HG03575 (cell line): ENCODE measurements around the gene ITPRIP.

Experiments
- ATAC-seq: cut with Tn5 transposase; IDR thresholded peaks from one replicate; pipeline ENCODE4 v1.9.1; 2021; ENCODE audit not compliant: unreplicated experiment, insufficient number of reproducible peaks, low FRiP score; ENCODE audit errors: extremely low read depth

Gene ITPRIP

DNA sequence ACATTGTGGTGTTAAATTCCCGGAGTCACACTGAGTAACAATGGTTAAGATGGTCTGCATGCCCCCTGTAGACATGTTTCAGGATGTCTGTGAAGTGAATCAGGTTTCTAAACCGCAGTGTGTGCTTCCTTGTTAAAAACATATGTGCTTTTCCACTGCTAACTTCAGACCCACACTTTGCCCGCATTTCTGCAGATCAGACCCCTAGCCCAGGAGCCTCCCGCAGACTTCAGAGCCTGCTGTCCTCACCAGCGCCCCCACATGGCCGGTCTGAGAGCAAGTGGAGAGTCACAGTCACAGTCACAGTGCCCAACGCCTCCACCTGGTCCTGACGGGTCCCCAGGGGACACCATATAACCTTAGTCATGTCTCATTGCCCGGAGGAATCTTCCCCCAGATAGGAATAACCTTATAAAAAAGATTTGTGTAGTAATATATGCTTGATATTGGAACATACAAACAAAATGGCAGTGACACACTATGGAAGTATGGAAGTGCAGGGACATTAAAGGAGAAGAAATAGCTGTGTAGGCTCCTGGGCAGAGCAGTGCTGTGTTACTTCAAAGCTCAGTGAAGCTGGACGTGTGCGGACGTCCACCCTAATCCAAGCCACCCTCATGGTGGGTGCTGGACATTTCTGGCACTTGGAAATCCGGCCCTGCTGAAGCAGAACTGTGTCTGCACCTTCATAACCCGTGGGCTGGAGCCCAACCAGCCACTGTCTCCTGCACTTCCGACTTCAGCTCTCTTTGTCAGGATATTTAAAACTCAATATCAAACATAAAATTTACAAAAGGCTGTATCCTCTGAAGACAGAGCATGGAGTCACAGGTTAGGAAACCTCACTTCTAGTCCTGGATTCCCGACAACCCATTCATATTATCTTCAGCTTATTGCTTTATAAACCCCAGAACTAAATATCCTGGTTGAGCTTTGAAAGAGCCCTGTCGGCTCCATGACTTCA, 40.3 kb downstream of the ITPRIP start:
- ATAC-seq, result no peak

DNA sequence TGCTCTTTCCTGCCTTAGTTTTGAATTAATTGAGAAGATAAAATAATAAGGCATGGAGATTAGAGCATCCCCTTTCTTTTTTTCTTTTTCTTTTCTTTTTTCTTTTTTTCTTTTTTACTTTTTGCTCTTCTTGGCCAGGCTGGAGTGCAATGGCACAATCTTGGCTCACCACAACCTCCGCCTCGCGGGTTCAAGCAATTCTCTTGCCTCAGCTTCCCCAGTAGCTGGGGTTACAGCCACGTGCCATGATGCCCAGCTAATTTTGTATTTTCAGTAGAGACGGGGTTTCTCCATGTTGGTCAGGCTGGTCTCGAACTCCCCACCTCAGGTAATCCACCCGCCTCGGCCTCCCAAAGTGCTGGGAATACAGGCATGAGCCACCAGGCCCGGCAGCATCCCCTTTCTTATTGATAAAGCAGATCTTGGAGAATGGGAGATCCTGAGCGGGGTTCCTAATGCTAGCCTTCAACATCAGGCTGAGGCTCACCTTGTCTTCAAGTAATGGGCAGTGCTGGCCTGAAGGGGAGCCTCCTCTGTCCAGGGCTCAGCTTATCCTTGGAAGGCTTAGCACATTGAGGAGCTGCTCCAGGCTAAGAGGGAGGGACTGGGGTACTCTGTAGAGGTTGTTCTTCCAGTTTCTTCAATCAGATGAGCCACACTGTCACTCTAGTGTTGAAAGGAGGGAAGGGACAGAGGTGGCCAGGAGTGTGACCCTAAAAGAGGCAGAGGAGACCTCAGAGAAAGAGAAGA, 41.4 kb downstream of the ITPRIP start:
- ATAC-seq, result no peak

DNA sequence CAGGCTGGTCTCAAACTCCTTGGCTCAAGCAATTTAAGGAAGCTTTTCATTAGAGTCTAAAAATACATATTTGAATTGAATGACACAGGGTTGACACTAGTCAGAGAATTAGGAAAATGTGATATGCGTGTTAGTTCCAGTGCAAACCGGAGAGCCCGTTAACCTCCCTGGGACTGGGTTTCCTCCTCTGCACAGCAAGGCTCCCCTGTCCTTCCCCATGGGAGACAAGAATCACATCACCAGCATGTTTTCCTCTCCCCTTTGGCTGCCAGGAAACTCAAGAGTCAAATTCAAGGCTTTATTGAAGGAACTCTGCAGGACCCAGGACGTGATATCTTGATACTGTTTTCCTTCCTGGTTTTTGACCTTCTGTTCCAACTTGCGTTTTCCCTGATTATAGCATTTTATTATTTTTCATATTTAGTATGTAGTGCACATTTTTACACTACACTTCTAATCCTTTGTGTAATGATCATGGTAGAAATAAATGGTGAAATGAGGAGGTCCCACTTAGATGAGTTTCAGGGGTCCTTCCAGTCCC, 44.4 kb downstream of the ITPRIP start:
- no peak for ATAC-seq

DNA sequence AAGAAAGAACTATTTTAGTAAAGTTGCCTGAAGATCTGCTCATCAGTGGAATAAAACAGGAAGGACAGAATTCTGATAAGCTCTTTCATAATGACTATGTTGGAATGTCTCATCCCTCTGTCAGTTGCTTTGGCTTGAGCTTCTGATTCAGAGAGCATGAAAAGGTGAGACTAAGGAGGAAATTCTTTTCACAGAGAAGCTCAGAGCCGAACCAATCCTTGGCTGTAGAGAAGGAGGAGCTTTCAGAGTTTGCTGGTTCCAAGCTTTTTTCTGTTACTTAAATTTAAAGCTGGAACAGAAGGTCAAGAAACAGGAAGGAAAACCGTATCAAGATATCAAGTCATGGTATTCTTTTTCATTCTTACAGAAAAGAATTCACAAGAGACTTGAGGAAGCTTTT, 45.3 kb downstream of the ITPRIP start:
- no peak for ATAC-seq

DNA sequence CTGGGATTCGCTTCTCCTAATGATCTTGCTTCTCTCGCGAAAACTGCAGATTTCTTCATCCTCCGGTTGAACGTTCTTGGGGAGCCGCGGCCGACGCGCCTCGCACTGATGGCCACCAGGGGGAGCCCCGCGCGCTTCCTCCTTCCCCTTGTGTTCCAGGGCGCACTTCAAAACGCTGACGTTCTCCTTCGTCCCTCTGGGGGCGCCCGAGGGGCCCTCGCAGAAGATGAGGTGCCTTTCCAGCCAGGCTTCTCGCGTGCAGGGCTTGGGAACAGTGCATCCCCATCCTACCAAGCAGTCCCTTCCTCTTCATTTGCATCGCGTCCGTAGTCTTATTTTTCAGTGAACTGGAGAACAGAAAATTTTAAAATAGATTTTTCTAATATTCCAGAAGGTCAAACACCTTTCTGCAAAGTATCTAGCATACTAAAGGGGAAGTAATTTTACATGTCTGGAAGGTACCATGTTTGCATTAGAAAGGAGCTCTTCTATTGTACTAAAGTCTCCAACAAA, 46.8 kb downstream of the ITPRIP start:
- peak; percentile 92 for ATAC-seq

DNA sequence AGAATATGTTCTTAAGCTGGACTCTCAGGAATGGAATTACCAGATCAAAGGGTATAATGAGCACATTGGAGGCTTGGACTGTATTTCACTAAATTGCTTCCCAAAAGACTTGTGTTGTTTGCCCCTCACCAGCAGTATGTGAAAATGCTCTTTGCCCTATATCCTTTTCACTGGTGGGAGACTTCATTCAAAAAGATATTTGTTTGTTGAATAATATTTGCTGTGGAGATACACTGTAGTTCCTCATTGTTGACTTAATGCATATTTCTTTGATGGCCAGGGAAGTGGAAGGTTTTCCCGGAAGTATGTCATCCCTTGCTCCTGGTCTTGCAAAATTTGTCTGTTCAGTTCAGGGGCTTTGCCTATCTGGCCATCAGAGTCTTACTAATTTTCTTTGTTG, 49.9 kb downstream of the ITPRIP start:
- no peak for ATAC-seq

DNA sequence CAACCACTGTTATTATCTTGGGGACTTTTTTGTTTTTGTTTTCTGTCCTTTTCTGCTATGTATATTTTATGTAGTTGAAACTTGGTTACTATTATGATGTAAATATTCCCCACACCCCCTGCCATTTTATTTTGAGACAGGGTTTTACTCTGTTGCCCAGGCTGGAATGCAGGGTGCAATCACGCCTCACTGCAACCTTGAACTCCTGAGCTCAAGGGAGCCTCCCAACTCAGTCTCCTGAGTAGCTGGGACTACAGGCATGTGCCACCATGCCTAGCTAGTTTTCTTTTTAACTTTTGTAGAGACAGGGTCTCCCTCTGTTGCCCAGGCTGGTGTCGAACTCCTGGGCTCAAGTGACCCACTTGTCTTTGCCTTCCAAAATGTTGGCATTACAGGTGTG, 51.3 kb downstream of the ITPRIP start:
- ATAC-seq, result no peak

DNA sequence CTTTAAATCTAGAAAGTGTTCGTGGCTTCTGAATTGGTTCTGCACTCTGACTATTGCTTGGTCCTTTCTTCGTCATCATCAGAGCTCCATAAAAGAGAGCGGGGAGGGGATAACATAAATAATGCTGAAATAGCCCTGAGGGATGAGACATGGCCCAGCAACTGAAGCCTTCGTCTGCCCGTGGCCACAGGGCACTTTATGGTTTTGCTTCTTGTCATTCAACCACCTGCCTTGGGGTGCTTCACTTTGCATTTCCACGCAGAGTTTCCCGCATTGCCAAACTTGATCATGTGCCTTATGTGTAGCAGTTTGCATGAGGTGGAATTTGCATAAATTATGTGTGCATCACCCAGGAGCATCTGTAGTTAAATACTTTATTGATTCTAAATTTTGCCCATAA, 53.4 kb downstream of the ITPRIP start:
- no peak for ATAC-seq

DNA sequence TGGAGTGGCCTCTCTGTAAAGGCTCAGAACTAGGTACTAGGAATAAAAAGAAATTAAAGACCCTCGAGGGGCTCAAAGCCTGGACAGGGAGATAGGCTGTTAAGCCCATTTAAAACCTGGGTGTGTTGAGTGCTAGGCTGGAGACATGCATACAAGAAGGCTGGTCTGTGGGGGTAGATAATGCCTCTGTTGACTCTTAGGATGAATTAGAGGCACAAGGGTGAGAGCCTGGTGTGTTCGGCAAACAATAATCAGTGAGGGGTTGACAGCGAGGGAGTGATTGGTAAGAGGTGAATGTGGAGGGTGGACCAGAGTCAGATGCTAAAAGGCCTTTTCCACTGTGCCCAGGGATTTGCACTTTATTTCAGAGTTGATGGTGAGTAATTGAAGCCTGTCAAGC, 56.6 kb downstream of the ITPRIP start:
- ATAC-seq, result no peak

DNA sequence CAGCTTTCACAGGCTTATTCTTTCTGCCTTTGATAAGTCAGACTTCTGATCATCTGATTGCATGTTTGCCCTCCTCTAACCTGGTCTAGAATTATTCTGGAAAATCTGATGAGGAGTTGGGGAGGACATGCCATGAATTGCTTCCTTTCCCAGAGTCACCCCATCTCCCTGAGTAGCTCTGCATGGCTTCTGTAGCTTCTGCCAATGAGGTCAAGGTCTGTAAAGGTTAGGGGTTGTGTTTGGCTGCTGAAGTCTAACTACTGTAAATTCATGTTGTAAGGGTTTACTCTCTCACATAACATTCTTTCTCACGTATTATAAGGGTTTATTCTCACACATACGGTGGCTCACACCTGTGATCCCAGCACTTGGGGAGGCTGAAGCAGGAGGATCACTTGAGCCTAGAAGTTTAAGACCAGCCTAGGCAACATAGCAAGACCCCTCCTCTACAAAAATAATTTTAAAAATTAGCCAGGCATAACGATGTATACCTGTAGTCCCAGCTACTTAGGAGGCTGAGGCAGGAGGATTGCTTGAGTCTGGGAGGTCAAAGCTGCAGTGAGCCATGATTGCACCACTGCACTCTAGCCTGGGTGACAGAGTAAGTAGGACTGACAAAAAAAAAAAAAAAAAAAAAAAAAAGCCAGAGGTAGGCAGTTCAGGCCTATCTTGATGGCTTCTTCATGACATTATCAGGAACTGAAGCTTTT, 58.6 kb downstream of the ITPRIP start:
- ATAC-seq, result no peak

DNA sequence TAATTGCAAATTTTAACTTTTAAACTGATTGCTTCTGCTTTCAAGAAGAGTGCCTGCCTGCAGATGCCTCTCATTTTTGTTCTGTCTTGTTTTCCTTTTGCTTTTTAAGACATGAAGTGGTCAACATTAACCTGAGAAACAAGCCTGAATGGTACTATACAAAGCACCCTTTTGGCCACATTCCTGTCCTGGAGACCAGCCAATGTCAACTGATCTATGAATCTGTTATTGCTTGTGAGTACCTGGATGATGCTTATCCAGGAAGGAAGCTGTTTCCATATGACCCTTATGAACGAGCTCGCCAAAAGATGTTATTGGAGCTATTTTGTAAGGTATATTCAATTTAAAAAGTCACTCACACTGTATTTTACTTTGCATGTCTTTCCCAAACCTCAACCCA, 60.5 kb downstream of the ITPRIP start:
- ATAC-seq, result no peak

DNA sequence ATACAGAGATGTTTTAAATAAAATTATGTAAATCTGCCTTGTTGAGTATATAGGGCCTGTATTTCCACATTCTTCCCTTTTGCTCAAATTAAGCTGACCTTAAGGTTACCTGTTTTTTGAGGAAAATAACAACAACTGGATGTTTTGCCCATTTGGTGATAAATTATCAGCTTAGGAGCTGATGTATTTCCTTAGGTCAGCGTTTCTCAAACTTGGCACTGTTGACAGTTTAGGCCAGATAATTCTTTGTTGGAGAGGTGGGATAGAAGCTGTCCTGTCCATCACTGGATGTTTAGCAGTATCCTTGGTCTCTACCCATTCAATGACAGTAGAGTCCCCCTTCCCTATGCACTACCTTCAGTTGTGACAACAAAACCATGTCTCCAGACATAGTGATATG, 62.1 kb downstream of the ITPRIP start:
- no peak for ATAC-seq

DNA sequence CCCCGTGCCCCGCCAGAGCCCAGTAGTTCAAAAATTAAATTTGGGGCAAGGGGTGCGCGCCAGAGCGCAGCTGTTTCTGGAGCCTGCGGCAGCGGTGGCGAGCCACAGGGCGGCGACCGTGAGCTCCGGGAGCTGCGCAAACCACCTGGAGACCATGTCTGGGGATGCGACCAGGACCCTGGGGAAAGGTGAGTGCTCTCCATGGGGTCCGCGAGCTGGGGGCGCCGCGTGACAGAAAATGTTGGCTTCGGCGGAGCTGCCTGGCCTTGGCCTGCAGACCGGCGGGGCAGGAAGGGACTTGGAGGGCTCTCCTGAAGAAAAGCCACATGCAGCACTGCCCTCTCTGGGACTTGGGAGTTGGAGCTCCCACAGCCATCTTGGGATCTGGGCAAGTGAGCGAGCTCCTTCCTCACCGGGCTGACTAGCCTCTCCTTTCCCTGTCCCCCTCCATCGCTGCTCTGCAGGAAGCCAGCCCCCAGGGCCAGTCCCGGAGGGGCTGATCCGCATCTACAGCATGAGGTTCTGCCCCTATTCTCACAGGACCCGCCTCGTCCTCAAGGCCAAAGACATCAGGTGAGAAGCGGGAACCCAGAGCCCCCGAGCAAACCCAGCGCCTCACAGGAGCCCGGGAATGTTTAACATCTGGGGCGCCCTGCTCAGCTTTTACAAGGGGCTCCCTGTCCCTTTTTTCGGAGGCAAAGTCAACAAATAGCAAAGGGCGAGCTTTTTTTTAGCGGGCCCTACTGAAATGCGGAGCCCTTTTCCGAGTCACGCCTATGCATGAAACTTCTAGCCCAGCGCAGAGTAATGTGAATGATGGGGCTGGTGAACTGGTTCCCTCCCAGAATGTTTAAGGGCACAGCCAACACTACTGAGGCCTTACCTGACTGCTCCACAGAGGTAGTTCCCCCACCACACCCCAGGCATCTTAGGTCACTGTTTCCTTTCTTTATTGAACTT, 63.2 kb downstream of the ITPRIP start:
- no peak for ATAC-seq

DNA sequence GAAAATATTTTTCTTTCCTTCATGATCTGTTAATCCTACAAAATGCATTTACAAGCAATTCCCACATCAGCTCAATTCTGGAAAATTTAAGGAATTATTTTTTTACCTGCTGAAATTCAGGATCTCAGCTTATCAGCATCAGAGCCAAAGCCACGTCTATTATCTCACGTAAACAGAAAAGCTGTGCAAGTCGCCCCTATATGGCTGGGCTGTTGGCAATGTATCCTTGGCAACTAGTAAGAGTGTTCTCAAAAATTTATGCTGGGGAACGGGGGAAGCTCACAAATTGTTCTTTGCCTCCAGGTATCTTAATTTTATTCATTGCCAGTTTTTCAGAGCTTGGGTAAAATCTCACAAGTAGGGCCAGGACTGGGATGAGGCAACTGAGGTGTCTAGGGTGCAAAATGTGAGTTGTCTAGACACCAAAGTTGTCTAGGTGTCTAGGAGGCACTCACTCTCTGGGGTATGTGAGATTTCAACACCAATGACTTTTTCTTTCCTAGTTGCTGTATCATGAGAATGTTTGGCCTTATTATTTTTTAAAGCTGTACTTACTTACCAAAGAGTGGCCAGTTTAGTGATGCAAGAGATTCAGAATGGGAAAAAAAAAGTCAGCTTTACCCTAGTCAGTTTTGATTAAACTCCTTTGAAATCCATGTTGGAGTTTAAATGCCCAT, 64.2 kb downstream of the ITPRIP start:
- ATAC-seq, result no peak

DNA sequence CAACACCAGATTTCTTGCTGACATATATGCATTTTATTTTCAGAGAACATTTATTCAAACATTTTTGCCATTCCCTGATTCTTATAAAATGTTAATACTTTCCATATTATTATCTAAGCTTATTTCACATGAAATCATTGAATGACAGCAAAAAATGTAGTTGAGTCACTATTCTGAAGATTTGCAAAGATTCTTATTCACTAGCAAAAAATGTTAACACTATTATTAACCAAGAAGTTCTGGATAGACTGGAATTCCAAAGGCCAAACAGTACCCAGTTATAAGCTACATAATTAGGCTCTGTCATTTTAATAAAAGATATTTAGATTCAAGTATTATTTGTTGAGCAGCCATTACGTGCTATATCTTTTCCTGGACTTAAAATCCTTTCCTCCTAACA, 65.0 kb downstream of the ITPRIP start:
- ATAC-seq, result no peak

DNA sequence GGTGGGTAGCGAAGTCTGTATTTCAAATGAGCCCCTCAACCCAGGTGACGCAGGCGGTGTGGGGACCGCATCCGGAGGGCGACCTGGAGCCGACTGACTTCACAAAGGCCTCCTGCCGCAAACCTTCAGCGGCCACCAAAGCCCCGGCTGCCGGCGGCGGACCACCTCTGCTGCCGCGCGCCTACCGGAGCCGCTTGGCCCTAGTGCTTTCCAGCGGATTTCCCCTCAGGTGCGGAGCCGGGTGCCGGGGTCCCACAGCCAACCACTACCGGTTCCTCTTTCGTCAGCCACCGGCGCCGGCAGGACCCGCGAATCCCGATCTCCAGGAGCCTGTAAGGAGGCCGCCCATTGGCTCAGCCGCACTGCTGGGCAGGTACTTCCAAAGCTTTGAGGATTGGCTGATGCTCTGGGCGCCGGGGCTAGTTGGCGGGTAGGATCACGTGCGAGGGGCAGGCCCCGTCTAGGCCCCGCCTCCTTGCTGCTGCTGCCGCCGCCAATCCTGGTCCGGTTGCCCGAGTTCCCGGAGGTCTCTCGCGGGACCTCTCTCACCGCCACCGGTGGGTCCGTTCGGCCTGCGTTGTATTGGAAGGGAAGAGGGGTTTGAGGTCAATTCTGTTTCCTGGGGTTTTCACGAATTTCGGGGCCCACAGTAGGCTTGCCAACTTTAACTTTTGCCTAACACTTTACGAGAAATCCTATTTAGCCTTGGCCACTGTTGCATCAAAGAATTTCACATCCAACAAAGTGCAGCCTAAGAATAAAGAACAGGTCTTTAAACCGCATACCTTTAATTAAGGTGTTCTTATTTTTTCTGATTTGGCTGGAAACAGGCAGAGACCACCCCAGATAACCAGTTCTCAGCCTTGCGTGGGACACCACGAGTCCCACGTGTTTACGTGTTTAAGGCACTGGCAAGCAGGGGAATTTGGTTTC, 69.3 kb downstream of the ITPRIP start, which contains the start of gene GSTO2:
GSTO2 (plus strand) TSS at position 472 of the 933 bp plus-strand sequence. CDS start 5,732 bp downstream, outside the sequence.
- peak; percentile 97 for ATAC-seq

DNA sequence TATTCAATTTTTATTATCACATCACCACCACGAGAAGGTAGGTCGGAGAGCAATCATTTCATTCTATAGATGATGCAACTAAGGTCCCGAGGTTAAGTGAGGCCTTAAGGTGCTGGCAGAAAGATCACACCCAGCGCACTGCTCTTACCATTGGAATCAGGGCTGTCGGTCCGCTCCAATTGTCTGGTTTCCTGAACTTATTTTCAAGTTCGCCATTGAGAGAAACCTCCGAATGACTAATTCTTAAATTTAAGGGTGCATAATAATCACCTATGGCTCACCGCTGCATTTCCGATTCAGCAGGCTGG, 69.9 kb downstream of the ITPRIP start:
- ATAC-seq, result no peak
